Stromal cell of bone marrow (primary cell): Measurements from ENCODE around the gene AUH.

Experiments
- DNase-seq: peaks from one replicate; pipeline ENCODE4 v3.0.0-alpha.2; 2012; ENCODE audit warnings: low read depth

Gene AUH

DNA sequence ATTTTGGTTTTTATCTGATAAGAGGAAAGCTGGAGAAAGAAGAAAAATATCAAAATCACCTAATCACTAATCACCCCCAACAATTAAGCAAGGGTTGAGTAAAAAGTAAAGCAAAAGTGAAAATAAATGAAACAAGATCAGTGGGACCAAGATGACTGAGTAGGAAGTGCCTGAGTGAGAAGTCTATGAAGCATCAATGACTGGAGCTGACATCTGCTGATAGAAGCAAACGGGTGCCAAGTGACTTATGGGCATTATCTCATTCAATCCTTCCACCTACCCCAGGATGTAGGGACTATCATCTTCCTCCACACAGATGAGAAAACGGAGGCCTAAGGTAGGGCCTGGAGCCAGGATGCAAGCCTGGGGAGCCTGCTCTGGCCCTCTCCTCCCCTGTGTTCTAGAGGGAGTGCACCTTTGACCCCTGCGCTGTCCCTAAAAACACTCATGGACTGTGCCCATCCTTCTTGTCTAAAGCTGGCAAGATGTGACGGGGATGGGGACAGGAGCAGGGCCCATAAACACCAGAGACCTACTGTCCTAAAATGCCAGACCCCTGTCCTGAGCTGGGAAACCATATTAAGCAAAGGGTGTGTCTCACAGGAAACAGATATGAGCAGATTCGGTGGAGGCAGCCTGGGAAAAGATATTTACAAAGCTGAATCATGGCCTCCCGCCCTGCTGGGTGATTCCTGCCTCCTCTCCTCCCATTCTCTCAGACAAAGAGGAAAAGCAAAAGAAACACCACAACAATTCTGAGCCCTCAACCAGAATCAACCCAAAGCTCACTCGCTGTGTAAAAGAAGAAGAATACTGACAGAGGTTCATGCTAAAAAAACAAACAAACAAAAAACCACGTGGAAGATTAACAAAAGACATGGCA is 116.0 kb downstream of the AUH start:
- peak; percentile 25 for DNase-seq

DNA sequence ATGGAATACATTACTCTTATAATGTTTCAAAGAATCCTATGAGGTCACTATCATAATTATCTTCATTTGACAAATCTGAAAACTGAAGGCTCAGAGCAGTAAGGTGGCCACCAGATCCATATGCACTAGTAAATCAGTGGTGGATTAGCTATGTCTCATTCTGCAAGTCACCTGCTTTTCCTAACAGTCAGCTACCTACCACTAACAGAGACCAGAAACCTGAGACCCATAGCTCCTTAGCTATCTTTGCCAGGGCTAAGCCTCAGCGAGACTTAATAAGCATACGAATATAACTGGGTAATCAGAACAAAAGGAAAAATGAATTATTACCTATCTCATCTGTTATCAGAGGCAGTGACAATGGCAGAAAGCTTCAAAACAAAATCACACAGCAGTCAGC is 118.7 kb downstream of the AUH start:
- no peak for DNase-seq

DNA sequence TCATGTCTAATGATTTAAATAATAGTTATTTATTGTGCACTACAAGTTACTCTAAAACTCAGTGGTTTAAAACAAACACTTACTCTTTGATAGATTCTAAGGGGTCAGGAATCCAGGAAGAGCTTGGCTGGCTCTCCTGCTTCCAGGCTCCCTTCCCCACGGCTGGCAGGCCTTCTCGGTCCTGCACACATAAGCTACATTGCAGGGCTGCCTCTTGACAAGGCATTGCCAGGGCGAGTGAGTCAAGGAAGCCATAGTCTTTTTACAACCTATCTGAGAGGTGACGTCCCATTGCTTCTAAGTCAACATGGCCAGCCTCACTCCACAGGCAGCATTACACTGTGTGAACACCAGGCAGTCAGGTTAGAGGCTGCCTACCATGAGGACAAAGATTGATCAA is 119.8 kb downstream of the AUH start:
- DNase-seq, result no peak

DNA sequence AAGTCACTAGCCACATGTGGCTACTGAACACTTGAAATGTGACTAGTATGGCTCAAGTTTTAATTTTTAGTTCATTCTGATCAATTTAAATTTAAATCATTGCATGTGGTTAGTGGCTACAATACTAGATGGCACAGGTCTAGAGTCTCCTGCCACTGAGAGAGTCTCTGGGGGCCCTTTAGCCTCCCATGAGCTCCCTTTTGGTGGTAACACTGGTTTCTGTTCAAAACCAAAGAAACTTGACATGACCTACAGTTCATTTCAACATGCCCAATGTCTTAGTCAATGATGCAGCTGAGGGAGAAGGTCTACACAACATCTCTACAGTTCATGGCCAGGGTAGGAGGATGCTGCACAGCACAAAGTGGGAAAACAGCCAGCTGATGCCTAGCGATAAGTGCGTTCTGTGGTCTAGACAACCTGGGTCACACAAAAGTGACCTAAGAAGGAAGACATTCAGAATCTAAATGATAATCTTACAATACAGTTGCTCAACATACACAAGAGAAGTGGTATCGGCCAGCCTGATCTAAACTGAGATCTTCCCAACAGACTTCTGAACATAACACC is 121.0 kb downstream of the AUH start:
- DNase-seq, result no peak

DNA sequence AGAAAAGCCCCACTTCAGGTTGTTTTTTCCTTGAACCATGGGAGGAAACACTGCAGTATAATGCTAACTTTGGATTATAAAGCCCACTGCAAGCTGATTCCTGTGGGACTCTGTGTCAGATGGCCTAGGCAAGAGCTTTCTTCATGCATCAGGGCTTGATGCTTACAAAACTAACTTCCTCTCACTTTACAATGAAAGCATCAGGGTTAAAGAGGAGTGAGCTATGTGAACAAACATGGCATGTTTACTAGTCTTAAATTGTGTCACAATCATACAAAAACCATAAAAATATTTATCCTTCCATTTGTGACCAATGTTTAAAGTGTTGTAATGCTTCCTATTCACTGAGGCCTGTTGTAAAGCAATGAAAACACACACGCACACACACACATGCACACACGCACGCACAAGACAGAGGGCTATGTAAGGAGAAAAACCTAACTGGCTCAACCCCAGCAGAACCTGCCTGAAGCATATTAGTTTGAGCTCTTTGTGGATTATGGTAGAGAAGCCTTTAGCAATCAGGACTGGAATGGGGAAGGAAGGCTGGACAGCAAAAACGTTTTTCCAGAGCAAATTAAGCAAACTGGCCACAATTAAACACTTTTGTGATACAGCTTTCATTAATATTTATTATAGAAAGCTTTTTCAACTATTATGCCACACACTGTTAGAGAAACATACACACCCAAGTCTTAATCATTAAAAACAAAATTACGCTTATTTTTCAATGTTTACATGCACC is 122.2 kb downstream of the AUH start:
- DNase-seq, result no peak

DNA sequence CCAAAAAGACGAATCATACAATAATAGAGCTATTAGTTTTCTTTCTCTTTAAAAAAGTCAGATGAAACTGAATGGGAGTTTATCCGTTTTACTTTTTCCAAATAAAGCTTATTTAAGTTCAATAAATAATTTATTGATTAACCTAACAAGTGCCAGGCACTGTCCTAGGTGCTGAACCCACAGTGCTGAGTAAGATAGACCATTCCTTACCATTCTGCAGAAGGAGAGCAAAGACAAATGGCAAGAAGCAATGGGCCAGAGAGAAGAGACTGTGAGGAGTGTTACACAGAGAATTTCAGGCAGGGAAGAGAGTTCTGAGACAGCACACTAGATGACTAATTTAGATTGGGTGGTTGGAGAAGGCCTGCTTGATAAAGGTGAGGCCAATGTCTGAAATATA is 127.2 kb downstream of the AUH start:
- no peak for DNase-seq

DNA sequence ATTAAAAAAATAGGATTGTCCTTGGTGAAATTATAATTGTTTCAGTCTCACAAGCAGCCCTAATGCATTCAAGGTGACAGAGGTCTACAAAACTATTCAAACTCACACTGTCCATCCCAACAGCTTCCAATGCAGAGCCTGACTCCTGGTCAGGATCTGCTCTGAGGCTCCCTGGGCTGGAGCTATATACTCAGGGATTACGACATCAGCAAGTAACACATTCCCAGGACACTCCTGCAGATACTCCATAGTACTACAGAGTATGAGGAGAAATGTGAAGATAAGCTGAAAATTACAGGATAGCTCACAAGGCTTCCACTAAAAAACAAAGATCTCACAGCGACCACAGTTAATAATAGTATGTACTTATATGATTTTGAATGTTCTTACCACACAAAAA is 130.1 kb downstream of the AUH start:
- DNase-seq, result no peak

DNA sequence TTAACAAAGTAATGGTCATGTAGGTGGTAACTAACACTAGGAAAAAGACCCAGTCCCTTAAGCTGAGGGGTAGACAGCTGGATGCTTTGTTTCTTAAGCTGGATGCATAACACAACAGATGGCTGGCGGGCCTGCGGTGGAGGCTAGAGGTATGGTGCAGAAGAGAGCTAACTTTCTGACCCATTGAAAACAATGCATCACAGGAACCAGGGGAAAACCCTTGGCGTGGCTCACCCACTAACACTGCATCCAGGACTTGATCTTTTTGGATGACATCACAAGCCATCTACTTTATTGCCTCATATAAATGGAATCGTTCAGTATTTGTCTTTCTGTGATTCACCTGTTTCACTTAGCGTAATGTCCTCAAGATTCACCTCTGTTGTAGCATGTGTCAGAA is 138.7 kb downstream of the AUH start:
- DNase-seq, result no peak

DNA sequence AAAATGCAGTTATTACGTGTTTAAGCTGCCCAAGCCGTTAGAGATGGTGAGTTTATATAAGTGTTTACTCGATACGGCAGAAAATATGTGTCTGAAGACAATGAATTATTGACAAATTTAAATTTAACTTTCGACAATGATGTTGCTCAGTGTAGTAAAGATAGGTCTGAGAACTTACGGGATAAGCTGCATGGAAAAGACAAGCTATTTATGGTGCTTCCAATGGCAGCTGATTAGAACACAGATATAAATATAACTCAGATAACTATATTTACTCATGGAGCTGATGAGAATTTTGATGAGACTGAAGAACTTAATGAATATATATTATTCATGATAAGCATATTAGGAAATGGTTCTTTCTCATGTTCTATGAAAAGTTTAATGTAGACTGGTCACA is 139.3 kb downstream of the AUH start:
- DNase-seq, result no peak

DNA sequence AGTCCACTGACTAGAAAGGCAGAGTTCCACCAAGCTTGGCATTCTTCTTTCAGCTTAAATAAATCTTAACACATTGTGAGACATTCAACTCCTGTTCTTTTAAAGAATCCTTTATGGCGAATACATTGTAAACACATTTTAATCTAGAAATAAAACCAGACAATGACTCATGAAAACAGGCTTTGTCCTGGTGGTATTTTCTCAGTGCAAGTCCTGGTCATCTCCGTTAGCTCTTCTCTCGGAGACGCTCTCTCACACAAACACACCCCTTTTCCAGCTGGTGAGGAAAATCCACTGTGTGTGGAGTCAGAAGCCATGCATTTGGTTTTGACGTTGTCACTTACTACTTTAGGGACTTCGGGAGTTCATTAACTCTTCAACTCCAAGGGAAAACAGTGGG is 140.4 kb downstream of the AUH start:
- DNase-seq, result no peak

DNA sequence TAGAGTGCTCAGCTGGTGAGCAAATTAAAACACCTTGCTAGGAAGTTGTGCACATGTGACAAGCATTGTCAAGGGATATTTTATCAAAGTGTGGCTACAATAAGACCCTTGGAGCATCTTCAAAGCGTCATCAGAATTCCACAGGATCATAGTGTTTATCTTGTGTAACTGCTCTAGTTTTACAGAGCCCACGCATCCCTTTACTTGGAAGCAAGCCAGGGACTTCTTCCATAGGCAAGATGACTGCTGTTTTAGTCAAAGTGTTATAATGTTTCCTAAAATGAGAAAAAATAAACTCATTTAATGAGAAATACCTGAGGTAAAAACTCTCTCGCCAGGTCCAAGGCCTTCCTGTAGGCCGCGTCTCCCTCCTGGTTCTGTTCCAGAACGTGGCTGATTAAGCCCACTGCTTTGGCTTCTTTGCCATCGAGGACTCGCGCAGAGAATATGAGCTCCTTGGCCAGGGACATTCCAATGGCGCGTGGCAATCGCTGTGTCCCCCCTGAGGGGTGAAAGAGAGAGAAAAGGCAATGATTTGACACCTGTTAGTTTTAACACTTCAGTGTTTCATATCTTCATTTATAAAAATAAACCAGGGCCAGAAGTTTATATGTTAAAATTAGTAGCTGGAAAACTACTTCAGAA is 141.1 kb downstream of the AUH start:
- no peak for DNase-seq

DNA sequence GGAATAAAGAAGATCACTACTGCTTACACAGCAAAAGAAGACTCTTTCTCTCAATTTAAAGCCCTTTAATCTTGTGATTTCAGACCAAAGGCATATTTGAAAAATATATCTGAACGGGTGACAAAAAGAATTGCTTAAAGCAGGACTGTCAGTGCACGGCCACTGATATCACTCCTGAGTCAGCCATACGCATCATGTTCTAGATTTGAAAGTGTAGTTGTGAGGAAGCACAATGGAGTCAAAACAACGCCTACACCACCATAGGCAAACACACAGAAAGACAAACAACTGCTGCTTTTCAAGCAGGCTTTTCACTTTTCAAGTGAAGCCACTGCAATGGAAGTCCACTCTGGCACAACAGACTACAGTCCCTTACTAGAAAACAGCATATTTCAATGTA is 141.7 kb downstream of the AUH start:
- DNase-seq, result no peak

DNA sequence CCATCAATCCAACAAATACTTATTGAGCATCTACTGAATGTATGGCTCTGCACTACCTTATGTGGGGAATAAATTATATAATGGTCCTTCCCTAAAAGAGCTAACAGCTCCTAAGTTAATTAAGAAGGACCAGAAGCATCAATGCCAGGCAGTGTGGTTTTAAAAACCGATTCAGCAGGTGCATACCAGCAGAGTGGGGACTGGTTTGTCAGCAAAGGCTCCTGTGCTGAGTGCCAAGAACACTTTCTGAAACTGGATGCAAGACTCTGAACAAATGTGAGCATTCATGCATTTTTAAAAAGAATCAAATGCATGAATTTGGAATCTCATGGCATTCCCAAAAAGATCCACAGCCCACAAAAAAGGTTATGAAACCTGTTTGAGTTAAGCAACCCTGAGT is 142.2 kb downstream of the AUH start:
- no peak for DNase-seq

DNA sequence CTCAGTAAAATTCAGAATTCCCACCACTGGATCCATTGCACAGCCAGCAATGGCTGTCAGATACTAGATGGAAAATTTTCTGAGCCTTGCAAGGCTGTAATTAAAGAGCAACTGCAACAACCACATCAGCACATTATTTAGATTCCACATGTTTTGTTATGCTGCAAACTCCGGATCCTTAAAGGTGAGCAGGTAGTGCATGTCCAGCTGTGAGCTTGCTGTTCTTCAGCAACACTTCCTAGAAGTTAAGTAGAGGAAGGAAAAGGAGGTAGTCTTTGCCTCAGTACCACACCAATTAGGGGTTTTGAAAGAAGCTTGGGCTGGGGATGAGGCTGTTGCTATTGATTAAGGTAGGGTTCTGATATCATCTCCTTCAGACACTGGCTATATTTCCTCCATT is 144.3 kb downstream of the AUH start:
- DNase-seq, result no peak

DNA sequence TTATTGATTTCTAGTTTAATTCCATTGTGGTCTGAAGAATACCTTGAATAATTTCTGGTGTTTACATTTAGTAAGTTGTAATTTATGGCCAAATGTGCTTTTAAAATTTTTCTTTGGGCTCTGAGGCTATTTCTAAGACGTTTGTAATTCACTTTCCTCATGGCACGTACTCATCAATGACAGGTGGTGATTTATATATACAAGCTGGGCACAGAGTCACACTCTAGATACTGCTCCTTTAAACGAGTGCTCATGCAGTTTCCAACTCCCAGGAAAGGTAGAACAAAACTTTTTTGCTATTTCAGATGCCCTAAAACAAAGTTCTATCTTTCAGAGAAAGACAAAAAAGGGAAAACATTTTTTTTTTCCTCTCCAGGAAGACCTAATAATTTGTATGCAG is 146.9 kb downstream of the AUH start:
- DNase-seq, result no peak

DNA sequence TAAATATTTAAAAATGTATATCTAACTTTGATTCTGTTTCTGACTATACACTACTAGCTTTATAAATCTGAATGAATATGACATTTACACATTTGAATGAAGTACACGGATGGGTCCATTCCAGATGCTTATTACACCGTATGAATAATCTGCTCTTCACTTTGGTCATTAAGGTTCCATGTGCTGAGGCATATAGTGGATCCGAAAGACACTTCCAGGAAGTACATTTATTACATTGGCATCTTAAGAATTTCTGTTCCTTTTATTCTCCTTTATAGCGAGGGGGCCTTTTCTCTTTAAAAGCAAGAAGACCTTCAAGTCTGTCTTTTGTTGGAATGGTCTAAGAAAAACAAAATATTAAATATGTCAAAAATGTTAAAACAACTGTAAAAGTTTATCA is 147.6 kb downstream of the AUH start:
- no peak for DNase-seq

DNA sequence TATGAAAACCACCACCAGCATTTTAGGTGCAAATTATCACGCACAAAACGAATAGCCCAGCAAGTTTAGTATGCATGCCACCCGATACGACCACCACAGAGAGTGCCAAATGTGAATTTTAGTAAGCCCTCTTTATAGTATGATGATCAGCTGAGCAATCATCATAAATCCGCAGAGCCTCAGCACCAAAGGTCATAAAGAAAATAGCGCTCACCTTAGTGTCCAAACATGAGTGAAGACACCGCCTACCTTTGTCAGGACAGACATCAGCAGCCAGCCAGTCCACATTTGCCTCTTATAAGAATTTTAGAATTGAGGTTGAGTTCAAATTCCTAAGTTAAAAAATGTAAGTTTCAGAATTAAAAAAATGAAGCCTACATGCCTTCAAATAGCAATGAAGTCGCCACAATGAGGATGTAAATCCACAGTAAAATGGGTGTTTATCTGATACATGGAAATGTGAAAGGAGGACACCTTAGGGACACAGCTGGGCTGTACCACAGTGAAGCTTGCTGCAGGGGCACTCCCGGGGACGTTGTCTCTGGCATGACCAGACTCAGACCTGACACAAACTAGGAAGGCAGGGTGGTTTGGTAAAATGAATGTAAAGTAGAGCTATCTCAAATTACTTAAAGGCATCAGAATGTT is 149.0 kb downstream of the AUH start:
- no peak for DNase-seq

DNA sequence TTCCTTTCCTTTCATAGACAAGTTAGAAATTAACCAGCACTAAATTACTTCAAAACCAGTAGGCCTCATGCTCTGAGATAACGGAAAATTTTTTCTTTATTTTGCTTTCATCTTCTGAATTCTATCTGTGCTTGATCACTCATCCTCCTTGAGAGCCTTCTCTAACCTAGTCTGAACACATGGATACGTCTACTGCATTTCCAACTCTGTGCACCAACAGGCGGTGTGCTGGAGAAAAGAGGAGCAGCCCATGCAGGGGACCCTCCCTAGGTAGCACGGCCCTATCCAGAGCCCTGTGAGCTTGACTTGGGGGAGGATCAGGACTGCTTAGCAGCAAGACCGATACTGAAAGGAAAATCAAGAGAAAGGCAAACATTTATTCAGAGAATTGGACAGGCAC is 149.8 kb downstream of the AUH start:
- no peak for DNase-seq

DNA sequence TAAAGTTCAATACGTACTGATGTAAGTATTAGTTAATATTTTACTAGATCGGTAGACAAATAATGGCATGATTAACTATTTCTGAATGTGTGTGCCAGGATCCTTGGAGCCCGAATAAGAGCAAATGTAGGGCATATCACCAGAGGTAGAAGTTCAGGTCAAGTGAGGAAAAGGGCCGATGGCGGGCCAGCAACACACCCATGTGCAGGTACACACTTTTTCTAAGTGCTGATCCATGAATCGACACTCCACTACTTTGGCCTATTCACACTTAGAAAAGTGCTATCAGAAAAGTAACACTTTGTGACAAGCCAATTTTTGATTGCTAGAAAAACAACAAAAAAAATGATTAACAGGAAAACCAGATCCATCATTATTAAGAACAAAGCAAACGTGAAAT is 150.3 kb downstream of the AUH start:
- DNase-seq, result no peak

DNA sequence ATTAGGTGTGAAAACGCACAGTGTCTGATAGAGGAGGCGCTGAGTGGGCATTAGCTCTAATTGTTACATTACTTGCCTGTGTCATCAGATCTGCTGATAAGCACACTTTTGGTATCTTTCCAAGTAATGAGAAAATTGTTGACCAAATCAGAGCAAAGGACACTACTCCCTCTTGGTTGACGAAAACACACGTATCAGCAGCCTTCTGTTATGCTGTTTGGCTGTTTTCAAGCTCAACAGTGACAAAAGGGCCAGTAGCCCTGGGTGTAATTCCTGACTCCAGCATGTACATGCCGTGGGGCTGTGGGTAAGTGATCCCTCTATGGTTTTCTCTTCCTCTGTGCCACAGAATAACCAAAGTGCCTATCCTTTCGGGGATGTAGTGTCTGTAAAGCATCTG is 151.4 kb downstream of the AUH start:
- no peak for DNase-seq

DNA sequence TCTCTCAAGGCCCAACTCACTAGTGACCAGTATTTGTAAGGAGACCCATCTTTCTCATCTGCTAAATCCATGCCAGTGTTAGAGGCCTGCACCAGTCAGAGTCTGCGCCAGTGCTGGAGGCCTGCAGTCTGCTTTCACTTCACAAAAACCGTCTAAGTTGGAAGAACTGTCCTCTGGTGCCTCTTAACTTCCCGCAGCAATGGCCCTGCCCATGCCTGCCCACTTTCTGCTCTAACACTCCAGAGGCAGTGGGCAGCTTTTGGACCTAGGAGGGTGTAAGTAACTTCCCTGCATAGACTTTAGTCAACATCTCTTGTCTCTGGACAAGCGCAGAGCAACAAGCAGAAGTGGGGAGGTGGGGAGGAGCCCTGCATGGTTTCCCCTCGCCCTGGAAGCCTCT is 152.9 kb downstream of the AUH start:
- no peak for DNase-seq

DNA sequence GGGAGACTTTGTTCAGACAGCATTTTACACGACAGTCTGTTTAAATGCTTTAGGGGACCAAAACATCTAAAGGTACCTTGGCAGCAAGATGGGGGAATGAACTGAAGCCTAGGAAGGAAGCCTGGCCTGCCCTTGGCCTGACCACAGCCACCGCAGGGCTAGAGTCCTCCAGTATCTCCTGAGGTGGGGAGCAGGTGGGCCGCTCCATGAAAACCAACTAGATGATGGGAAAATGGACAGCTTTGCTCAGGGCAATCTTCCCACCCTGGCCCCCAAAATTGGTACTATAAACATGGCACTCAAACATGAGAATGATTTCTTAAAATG is 153.3 kb downstream of the AUH start:
- no peak for DNase-seq
